NB4 (cell line): ENCODE data around the gene BPTF.

ENCODE experiments used
- CTCF ChIP-seq: IDR thresholded peaks from one replicate; pipeline ENCODE4 v1.5.1; 2012; ENCODE audit warnings: low read depth, low read length
- MAX ChIP-seq: IDR thresholded peaks from 2 replicates; pipeline ENCODE4 v1.6.1; 2011; ENCODE audit warnings: low read depth, low read length
- POLR2A ChIP-seq: IDR thresholded peaks from 2 replicates; pipeline ENCODE4 v1.6.1; 2011; ENCODE audit warnings: mild to moderate bottlenecking; ENCODE audit not compliant: insufficient read length; ENCODE audit errors: extremely low read depth

- TF ChIP-seq CTCF (no peak), POLR2A (no peak), MAX (no peak)
Observed at GRCh38 chr17:67990909-67991308, 165.6 kb downstream of the BPTF start.
